Measurements from ENCODE around the gene OSBP. TPM values are rescaled to one million over a fixed set of nuclear protein-coding genes. Genes with fewer than 3 reads are reported as not detected.

OSBP gene
- total and polyA plus RNA-seq, 9 of the 15 experiments (the other 6 are each of a cell fraction or from before 2014, with no cell fraction given) = 11.7 to 49.0 (median 28.7) TPM

- TF ChIP-seq, protein P1, sequence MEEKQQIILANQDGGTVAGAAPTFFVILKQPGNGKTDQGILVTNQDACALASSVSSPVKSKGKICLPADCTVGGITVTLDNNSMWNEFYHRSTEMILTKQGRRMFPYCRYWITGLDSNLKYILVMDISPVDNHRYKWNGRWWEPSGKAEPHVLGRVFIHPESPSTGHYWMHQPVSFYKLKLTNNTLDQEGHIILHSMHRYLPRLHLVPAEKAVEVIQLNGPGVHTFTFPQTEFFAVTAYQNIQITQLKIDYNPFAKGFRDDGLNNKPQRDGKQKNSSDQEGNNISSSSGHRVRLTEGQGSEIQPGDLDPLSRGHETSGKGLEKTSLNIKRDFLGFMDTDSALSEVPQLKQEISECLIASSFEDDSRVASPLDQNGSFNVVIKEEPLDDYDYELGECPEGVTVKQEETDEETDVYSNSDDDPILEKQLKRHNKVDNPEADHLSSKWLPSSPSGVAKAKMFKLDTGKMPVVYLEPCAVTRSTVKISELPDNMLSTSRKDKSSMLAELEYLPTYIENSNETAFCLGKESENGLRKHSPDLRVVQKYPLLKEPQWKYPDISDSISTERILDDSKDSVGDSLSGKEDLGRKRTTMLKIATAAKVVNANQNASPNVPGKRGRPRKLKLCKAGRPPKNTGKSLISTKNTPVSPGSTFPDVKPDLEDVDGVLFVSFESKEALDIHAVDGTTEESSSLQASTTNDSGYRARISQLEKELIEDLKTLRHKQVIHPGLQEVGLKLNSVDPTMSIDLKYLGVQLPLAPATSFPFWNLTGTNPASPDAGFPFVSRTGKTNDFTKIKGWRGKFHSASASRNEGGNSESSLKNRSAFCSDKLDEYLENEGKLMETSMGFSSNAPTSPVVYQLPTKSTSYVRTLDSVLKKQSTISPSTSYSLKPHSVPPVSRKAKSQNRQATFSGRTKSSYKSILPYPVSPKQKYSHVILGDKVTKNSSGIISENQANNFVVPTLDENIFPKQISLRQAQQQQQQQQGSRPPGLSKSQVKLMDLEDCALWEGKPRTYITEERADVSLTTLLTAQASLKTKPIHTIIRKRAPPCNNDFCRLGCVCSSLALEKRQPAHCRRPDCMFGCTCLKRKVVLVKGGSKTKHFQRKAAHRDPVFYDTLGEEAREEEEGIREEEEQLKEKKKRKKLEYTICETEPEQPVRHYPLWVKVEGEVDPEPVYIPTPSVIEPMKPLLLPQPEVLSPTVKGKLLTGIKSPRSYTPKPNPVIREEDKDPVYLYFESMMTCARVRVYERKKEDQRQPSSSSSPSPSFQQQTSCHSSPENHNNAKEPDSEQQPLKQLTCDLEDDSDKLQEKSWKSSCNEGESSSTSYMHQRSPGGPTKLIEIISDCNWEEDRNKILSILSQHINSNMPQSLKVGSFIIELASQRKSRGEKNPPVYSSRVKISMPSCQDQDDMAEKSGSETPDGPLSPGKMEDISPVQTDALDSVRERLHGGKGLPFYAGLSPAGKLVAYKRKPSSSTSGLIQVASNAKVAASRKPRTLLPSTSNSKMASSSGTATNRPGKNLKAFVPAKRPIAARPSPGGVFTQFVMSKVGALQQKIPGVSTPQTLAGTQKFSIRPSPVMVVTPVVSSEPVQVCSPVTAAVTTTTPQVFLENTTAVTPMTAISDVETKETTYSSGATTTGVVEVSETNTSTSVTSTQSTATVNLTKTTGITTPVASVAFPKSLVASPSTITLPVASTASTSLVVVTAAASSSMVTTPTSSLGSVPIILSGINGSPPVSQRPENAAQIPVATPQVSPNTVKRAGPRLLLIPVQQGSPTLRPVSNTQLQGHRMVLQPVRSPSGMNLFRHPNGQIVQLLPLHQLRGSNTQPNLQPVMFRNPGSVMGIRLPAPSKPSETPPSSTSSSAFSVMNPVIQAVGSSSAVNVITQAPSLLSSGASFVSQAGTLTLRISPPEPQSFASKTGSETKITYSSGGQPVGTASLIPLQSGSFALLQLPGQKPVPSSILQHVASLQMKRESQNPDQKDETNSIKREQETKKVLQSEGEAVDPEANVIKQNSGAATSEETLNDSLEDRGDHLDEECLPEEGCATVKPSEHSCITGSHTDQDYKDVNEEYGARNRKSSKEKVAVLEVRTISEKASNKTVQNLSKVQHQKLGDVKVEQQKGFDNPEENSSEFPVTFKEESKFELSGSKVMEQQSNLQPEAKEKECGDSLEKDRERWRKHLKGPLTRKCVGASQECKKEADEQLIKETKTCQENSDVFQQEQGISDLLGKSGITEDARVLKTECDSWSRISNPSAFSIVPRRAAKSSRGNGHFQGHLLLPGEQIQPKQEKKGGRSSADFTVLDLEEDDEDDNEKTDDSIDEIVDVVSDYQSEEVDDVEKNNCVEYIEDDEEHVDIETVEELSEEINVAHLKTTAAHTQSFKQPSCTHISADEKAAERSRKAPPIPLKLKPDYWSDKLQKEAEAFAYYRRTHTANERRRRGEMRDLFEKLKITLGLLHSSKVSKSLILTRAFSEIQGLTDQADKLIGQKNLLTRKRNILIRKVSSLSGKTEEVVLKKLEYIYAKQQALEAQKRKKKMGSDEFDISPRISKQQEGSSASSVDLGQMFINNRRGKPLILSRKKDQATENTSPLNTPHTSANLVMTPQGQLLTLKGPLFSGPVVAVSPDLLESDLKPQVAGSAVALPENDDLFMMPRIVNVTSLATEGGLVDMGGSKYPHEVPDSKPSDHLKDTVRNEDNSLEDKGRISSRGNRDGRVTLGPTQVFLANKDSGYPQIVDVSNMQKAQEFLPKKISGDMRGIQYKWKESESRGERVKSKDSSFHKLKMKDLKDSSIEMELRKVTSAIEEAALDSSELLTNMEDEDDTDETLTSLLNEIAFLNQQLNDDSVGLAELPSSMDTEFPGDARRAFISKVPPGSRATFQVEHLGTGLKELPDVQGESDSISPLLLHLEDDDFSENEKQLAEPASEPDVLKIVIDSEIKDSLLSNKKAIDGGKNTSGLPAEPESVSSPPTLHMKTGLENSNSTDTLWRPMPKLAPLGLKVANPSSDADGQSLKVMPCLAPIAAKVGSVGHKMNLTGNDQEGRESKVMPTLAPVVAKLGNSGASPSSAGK (IDR thresholded peaks at IDR 0.05) = 0 out of 2 replicates have a peak, but pooled peaks have one; percentile 4
- TF ChIP-seq ARHGAP35 (IDR thresholded peaks at IDR 0.05; ENCODE audit: partially characterized antibody) (peak; percentile 41), MTA1 (IDR thresholded peaks at IDR 0.05; ENCODE audit: borderline replicate concordance) (peak; percentile 52; the same call in 1 of the 2 replicates), SRSF1 (IDR thresholded peaks at IDR 0.05; ENCODE audit: low read depth, low read length) (no peak), ATF2 (CRISPR knock-in tag; IDR thresholded peaks at IDR 0.05) (no peak), NFIC (IDR thresholded peaks at IDR 0.05) (no peak), PHB2 (IDR thresholded peaks at IDR 0.05; ENCODE audit: low read depth) (peak; percentile 39; the same call in 1 of the 2 replicates), RAD21 (CRISPR knock-in tag; conservative IDR thresholded peaks at IDR 0.05 in 1 of 2, IDR thresholded peaks at IDR 0.05 in 1 of 2) (no peak), HDAC1 (IDR thresholded peaks at IDR 0.05) (peak in 1 of 2 experiments; percentile 75; a peak in 2 of 4 replicates), MECOM (CRISPR knock-in tag; IDR thresholded peaks at IDR 0.05) (peak; percentile 39; the same call in 1 of the 2 replicates), ZNF551 (CRISPR knock-in tag; IDR thresholded peaks at IDR 0.05) (peak; percentile 59; the same call in 1 of the 2 replicates), BHLHE40 (IDR thresholded peaks at IDR 0.05; ENCODE audit: low read length) (peak; percentile 70), KAT2B (IDR thresholded peaks at IDR 0.05; ENCODE audit: low read depth, low read length) (no peak), UBTF (IDR thresholded peaks at IDR 0.05; ENCODE audit: borderline replicate concordance in 1 of 2, low read depth in 2 of 2, low read length in 2 of 2) (0 out of 4 replicates have a peak, but pooled peaks of 1 of the 2 experiments have one; percentile 36)
These were observed 70.8 kb downstream of the OSBP start (continued) for GRCh38 chr11:59544869-59545178.

Measured in K562 (cell line).